SKM-1 treated with dmso at 0.1 percent for 144 hours (cell line): ENCODE results near the gene ZNF654.
"Not testable (repeated sequence)": the region's sequence is repeated elsewhere in the genome, so short reads cannot be mapped to it uniquely, and the experiment has no call there.

Experiments used
- DNase-seq: peaks from one replicate; lab custom pipeline; 2025; ENCODE audit not compliant: unreplicated experiment; lab: John Stamatoyannopoulos, UW

ZNF654 gene

DNA sequence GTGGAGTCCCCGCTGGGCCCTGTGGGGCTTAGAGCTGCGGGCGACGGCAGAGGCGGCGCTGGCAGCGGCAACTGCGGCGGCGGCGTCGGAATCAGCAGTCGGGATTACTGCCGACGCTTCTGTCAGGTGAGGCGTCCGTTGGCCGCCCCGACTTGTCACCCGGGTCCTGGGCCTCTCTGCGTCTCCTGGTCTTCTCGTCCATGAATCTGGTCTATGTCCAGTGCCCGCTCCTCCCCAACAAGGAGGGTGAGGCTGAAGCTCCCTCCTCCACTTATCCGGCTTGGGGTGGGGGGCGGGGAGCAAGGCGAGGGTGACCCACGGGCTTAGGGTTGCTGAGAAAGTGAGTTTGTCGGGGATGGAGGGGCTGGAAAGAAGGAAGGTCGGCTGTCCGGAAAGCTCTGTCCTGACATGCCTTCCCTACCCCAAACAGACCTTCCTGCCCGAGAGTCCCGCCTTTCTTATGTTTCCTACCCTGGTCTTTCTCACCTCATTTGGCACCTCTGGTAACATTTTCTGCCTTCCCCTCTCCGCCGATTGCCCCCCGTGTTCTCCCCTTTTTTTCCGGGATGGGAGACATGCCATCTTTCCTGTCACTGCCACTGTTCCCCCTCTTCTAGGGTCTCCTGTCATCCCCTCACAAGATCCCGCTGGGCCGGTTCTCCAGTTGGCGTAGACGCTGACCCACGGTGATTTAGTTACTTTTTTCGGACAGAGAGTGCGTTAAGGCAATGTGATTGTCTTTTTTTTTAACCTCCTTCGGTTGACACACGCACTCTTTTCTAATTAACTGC is 520 bp downstream of the ZNF654 start:
- no peak for DNase-seq

DNA sequence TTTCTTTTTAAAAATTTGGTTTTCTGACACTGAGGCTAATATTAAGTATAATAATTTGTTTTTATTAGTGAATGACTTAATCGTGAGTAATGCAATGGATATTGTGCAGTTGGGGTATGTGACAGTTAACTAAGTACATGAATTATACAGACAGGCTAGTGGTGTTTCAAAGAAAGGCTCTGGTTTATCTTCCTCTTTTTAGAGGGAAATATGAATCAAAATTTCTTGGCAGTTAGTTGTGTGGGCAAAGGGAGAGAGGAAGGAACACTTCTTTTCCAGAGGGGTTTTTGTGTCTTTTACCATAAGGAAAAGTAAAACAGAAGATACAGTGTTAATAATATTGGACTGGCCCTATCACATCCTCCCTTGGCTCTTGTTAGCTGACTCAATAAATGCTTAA is 2.7 kb downstream of the ZNF654 start:
- DNase-seq = peak; percentile 10

DNA sequence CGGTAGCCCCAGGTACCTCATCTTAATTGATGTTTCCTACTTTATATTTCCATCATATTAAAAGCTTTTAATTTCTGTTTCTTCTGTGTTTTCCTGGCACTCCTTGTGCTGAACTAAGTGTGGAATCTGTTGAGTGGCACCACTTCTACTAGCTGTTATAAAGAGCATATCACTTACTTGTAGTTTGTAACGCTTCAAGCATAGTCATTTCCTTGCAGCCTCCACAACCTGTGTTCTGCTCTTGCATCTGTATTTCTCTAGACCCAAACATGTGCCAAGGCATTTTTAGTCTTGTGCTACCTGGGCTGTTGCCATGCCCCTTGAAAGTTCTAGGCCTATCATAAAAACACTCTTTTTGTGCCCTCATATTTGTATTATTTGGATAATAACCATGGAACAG is 16.0 kb downstream of the ZNF654 start:
- no peak for DNase-seq

DNA sequence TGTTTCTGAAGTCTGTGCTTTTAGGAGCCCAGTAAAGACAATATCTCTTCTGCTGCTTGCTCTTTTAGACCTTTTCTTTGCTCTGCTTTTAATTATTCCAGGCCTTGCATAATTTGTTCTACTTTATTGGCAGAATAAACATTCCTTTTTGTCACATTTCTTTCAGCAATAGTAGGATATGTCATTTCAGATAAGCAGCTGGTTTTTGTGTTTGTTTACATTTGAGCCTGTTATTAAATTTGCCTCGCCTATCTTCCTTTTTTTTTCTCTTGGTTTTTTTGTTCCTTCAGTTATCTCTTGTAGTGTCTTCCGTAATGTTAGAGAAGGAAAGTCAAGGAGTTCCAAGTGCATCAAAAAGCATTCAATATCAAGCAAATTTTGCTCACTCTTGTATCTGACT is 16.4 kb downstream of the ZNF654 start:
- no peak for DNase-seq

DNA sequence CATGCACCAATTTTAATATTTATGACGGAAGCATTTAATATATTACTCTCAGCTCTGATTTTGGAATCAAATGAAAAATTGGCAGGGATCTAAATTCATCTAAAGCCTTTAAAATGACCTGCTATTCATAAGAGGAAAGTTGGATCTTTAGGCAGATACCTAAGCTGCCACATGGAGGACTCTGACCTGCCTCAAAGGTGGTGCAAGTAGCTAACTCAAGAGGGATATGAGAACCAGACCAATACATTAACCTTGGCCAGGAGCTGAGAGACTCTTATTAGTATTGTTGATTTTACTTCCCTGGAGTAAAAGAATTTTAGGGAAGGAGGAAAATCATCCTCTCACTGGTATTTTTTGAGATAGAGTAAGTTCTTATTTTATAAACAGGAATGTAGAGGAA is 17.7 kb downstream of the ZNF654 start:
- DNase-seq = no peak

DNA sequence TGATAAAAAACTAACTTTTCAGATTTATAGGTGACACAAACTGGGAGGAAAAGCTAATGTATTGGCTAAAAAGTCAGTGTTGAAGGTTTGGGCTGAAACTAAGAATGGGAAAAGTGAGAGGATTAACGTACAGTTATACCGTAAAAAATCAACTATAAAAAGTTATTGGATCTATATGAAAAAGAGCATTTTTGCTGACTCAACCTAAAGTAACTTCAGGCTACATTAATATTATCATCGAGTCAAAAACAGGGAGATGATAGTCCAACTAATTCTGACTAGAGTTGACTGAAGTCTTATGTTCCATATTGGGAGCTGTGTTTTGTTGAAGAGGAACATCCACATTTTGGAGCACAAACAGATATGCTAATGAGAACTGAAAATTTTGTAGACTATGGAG is 19.9 kb downstream of the ZNF654 start:
- DNase-seq = no peak

DNA sequence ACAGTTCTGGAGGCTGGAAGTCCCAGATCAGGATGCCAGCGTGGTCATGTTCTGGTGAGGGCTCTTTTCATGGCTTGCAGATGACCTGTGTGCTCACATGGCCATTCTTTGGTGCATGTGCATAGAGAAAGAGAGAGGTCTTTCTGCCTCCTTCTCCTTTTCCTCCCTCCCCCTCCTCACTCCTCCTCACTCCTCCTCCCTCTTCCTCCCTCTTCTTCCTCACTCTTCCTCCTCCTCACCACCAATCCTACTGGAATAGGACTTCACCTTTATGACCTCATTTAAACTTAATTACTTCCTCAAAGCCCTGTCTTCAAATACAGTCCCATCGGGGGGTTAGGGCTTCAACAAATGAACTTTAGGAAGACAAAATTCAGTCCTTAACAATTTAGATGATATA is 23.8 kb downstream of the ZNF654 start:
- DNase-seq = no peak

DNA sequence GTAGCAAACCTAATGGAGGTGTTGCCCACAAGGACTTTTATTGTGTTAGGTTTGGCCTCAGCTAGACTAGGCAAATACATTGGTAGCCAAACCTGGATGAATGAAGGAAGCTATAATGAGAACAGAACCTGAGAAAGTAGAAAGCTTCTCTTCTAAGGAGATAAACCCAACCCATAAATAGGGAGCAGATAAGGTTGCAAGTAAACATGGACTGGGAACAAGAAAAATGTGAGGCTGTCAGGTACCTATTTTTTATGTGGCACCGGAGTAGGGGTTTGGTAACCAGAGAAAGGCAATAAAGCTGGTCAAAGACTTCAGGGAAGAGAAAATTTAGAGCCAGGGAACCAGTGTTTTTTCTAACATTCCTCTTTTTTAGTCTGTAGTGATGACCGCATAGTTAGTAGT is 25.0 kb downstream of the ZNF654 start:
- DNase-seq = no peak

DNA sequence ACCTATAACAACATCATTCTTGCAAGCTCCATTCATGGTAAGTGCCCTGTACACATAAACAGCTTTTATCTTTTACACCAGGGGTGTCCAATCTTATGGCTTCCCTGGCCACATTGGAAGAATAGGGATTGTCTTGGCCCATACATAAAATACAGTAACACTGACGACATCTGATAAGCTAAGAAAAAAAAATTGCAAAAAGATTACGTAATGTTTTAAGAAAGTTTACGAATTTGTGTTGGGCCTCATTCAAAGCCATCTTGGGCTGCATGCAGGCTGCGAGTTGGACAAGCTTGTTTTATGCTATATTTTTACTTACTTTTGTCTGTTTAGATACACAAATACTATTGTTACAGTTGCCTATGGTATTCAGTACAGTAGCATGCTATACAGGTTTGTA is 31.6 kb downstream of the ZNF654 start:
- DNase-seq = no peak

DNA sequence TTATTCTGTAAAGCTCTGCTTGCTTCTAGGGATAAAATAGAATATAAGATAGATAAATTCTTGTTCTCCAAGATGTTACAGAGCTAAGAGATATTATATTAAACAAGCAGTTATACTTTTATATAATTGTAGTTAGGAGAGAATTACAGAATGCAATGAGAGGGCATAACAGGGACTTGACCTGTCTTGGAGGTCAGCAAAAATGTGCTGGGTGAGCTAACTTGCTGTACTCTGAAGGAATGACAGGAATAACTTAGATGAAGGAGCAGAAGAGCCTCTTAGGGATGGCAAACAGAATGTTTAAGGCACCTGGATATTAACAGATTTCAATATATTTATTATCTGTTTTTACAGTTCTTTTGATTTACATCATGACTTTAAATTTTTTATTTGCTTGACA is 33.2 kb downstream of the ZNF654 start:
- no peak for DNase-seq

DNA sequence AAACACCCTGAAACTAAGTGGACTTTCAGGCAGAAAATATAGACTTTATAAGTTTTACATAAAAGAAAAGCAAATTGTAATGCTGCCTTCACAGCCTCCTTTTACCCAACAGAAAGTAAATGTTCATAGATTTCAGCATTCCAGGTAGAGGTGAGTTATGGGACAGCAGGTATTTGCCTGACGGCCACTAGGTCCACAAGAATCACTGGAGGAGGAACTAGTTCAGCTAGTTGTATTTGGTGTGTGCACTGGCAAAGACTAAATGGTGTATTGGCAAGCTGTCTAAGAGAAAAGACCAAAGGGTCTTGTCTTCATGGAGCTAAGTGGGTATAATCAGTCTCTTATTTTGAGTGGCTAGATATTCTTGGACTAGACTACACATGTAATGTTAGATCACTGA is 34.2 kb downstream of the ZNF654 start:
- DNase-seq = no peak

DNA sequence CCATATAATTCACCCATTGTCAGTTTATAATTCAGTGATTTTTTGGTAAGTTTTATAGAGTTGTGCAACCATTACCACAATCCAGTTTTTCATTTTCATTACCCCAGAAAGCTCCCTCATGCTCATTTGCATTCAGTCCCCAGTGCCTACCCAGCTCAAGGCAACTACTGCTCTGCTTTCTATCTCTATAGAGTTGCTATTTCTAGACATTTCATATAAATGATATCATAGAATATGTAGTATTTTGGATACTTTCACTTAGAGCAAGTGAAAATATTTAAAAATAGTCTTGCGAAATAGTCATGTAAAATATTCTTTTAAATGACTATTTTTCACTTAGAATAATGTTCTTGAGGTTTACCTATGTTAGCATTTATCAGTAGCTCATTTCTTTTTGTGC is 42.1 kb downstream of the ZNF654 start:
- no peak for DNase-seq

DNA sequence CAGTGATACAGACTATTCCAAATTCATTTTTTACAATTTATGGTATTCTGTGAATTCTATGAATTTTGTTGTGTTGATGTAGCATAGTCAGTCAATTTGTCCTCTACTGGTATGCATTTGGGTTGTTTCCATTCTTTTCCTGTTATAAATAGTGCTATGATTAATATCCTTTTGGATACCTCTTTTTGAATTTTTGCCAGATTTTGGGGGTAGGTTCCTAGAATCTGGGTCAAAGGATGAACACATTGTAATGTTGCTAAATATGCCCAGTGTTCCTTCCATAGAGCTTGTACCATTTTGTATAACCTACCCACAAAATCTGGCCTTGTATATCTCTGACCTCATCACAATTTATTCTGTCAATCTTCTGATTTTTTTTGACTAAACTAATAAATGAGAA is 46.3 kb downstream of the ZNF654 start:
- no peak for DNase-seq

DNA sequence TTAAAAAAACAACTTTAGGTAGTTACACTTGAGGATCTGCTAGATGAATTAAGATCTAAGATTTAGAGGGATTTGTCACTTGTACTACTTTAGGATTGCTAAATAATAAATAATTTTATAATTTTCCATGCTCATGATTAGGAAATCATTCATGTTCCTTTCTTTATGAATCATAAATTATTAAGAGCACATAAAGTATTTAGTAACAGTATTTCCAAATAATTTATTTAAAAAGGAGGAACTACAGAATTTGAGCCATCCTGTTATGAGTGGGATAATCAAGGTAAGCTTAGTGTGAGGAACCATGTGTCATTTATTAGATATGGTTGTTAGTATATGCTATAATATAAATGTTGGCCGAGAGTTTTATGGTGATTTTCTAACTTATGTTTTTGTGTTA is 53.2 kb downstream of the ZNF654 start:
- DNase-seq = no peak

DNA sequence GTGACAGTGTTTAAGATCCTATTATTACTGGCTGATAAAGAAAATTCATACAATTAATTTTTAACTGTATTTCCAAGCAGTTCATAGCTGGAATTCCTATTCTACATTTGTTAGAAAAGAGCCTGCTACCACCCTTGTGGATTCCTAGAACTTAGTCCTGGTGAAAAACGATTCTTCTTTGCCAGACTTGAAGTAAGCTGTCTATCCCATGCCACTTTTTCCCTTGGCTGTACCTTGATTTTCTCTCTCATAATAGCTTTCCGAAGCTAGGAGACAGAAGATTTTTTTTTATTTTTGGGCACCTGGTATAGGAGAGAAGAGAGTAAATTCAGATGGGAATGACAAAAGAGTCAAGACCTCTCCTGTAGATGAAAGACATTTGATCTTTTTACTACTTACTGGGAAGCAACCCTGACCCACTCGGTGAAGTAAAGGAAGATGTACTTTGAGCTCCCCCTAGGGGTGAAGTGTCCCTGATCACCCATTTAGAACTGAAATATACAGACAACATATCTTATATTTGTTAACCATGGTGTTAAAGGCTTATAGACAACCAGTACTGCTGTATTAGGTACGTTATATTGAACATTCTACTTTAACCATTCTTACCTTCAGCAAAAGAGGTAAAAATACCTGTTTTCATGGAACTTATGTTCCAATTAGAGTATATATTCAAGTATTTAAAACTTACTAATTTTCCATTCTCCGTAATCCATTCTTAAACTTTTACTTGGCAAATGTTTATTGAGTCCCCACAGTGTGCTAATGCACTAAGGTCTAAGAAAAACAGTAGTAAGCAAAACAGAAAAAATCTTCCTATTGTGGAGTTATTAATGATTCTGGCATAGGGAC is 54.5 kb downstream of the ZNF654 start:
- DNase-seq = peak; percentile 40

DNA sequence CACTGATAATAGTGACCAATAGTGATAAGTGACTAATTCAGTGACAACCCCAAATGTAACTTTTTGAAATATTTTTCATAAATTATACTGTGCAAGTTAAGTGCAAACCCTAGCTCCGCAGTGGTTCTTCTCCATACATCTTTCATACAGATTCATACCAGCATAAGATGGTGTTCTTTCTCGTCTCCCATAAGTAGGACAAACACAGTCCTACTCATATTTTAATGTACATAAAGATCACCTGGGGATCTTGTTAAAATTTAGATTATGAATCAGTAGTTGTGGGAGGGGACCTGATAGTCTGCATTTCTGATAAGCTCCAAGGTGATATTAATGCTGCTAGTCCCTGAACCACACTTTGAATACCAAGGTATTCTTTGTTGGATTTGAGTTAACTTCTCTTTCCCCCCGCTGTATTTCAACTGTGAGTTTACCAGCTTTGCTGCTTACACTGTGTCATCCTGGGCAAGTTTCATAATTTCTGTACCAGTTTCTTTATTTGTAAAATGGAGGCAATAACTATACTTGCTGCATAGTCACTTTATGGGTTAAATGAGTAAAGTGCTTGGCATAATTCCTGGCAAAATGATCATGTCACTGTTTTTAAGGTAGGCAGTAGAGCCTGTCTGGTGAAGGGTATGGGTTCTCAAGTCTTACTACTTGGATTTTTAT is 56.0 kb downstream of the ZNF654 start:
- DNase-seq = no peak

DNA sequence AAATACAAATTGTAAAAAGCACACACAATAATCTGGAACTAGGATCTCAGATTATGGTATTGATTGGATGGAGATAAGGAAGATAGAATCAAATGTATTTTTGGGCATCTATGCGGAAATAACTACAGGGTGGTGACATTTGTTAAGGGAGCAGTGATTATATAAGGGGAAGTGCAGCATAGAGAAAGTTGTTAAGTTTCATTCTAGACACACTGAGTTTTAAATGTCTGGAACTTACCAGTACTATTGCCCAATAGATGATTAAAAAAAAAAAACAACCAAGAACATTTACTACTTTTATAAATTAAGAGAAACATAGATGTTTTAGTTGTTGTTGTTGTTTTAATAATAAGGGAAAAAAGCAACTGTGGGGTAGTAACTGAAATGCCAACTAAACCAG is 58.6 kb downstream of the ZNF654 start:
- no peak for DNase-seq

DNA sequence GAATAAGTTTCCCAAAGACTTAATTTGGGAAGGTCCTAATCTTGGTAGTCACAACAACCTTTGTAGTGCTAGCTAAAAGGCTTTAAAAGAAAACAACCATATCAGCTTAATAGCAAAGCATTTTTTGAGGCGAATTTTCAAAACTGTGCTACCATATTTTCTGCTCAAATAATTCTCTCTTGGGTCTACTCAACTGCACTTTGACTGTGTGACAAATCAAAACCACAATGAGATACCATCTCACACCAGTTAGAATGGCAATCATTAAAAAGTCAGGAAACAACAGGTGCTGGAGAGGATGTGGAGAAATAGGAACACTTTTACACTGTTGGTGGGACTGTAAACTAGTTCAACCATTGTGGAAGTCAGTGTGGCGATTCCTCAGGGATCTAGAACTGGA is 59.5 kb downstream of the ZNF654 start:
- DNase-seq = not testable (repeated sequence)

DNA sequence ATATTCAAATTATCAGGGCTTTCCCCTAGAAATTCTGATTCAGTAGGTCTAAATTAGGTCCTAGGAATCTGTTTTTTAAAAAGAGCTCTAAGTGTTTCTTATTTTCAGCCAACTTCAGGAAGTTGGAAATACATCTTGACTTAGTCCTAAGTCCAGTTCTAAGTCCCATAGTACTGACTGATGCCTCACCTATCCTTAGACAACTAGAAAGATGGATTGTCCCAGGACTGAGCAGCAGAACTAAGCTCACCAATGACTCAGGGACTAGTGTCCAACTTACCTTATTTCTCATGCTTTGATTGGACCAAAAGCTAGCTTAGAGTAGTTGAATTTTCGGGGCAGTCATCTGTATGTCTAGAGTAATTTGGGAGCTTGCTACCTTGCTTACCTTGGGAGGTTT is 64.5 kb downstream of the ZNF654 start:
- DNase-seq = no peak

DNA sequence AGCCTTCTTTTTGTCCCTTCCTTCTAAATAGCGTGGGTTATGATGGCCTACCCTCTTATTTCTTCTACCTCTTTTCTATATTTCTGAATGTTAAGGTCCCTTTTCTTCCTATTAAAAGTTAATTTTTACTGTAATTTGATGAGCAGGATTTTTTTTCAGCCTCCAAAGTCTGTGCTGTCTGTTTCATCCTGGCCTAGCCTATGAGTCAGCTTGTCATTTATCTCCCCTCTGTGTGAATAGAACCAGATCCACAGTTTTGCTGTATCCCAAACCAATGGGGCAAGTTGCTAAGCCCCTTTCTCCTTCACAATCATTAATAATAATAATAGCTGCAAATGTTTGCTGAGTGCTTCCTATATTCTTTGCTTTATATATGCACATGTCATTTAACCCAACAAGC is 72.6 kb downstream of the ZNF654 start:
- DNase-seq = no peak

DNA sequence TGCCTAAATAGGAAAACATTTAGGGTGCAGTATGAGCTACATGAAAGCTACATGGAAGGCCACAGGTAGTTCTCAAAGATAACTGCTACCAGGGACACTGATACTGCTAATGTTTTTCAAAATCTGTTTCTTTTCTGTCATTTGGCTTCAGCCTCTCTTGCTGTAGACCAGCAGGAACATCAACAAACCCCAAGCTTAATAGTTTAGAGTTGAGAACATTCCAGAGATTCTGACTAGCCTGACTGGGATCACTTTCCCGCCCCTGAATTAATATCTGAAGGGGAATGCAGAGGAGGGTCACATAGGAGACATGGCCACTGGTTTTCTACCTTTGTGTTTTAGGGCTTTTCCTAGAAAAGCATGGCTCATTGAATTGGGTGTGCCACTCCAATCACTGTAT is 73.8 kb downstream of the ZNF654 start:
- no peak for DNase-seq

DNA sequence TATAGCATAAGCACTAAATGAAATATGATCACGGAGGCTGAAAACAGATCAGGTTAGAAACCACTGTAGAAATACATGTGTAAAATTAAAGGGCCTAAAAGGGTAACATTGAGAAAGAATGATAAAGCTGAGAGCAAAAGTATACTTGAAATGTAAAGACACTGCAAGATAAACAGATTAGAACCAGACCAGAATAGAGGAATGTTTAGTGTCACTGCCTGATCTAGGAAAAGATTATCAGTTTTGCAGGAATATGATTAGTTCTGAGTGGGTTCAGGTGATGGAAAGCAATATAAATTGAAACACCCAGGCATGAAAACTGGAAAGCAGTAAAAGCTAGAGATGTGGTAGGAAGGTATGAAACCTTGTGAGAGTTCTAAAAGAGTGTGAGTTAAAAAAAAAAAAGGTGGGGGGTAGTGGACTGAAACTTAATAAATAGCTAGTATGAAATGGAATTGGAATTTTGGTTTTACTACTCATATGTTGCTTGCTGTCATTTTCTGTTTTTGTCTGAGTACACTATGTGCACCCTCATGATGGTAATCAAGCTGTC is 74.7 kb downstream of the ZNF654 start:
- no peak for DNase-seq
